ENCODE data around the gene BUD13. TPM values are rescaled to one million over a fixed set of nuclear protein-coding genes. Genes with fewer than 3 reads are reported as not detected.

Gene BUD13
- total RNA-seq, 4 donors from 2014 or later: 9.7 to 18.8 (median 12.0) TPM

GRCh38 chr11:116750070-116750718 lies 22.6 kb downstream of the BUD13 start:
- ATAC-seq (ENCODE audit: low FRiP score): no peak
- no peak for DNase-seq (ENCODE audit: low spot score)

GRCh38 chr11:116742104-116742503 lies 30.7 kb downstream of the BUD13 start:
- ATAC-seq (ENCODE audit: low FRiP score) (peak; percentile 73), DNase-seq (ENCODE audit: low spot score) (no peak)

More at GRCh38 chr11:116750070-116750718, 22.6 kb downstream of the BUD13 start:
- TF ChIP-seq CTCF (IDR thresholded peaks at IDR 0.05): no peak

GRCh38 chr11:116740741-116741140 lies 32.0 kb downstream of the BUD13 start:
- TF ChIP-seq CTCF (IDR thresholded peaks at IDR 0.05): no peak
- no peak for ATAC-seq (ENCODE audit: low FRiP score)

More at GRCh38 chr11:116742104-116742503, 30.7 kb downstream of the BUD13 start:
- no peak for TF ChIP-seq CTCF (IDR thresholded peaks at IDR 0.05)

GRCh38 chr11:116738975-116739374 lies 33.8 kb downstream of the BUD13 start:
- DNase-seq (ENCODE audit: low spot score) (no peak), ATAC-seq (ENCODE audit: low FRiP score) (no peak)
- no peak for TF ChIP-seq CTCF (IDR thresholded peaks at IDR 0.05)

More at GRCh38 chr11:116740741-116741140, 32.0 kb downstream of the BUD13 start:
- DNase-seq (ENCODE audit: low spot score): no peak

GRCh38 chr11:116736763-116737162 lies 36.0 kb downstream of the BUD13 start:
- no peak for TF ChIP-seq CTCF (IDR thresholded peaks at IDR 0.05)
- DNase-seq (ENCODE audit: low spot score): no peak
- ATAC-seq (ENCODE audit: low FRiP score): no peak

- DNase-seq (ENCODE audit: low spot score): no peak
- no peak for TF ChIP-seq CTCF (IDR thresholded peaks at IDR 0.05)
- ATAC-seq (ENCODE audit: low FRiP score): no peak
These were observed 38.7 kb downstream of the BUD13 start for GRCh38 chr11:116733969-116734508.
